H1 (cell line): ENCODE measurements around the gene SLC24A5. TPM values are rescaled to one million over a fixed set of nuclear protein-coding genes. Genes with fewer than 3 reads are reported as not detected.

ENCODE experiments used
- CTCF ChIA-PET: fragments of 300-600 bp; sonication (Branson Sonifier 250); formaldehyde crosslinking; loops from one replicate; lab custom pipeline; 2021; ENCODE audit not compliant: partially characterized antibody; lab: Charles Lee
- POLR2A ChIA-PET: fragments of 300-600 bp; sonication (Branson Sonifier 250); formaldehyde crosslinking; loops from one replicate; lab custom pipeline; 2021; ENCODE audit warnings: inconsistent platforms; ENCODE audit not compliant: partially characterized antibody; lab: Charles Lee
- DNase-seq, 2 experiments: peaks; one replicate each; pipeline versions ENCODE4 v3.0.0 to v3.0.0-alpha.2; 2010 to 2022; ENCODE audit warnings: low spot score in 2 of 2, low read depth in 1 of 2, mixed read lengths in 1 of 2
- FAIRE-seq: peaks from 2 replicates; lab custom pipeline; 2011; peaks lifted over from hg19 to GRCh38; lab: Jason Lieb, UNC
- H2AFZ ChIP-seq: 2 replicates; pipeline ENCODE4 v1.8.1; 2012; ENCODE audit warnings: low read length, inconsistent platforms
- H2AK5ac ChIP-seq: 2 replicates; pipeline ENCODE4 v1.6.1; 2013; ENCODE audit warnings: low read depth, low read length
- H2BK120ac ChIP-seq: replicated peaks from 2 replicates; pipeline ENCODE3; 2013; ENCODE audit warnings: low read depth, low read length, inconsistent platforms
- H2BK12ac ChIP-seq: 2 replicates; pipeline ENCODE4 v1.6.1; 2013; ENCODE audit warnings: low read depth, low read length
- H2BK15ac ChIP-seq: 2 replicates; pipeline ENCODE4 v1.6.1; 2013; ENCODE audit warnings: low read length
- H2BK20ac ChIP-seq: 2 replicates; pipeline ENCODE4 v1.6.1; 2013; ENCODE audit warnings: low read length
- H2BK5ac ChIP-seq: 2 replicates; pipeline ENCODE4 v1.6.1; 2013; ENCODE audit warnings: low read depth, low read length
- H3K14ac ChIP-seq: 2 replicates; pipeline ENCODE4 v1.6.1; 2013; ENCODE audit warnings: inconsistent platforms; ENCODE audit not compliant: insufficient read length
- H3K18ac ChIP-seq: 2 replicates; pipeline ENCODE4 v1.6.1; 2013; ENCODE audit warnings: low read length; ENCODE audit errors: extremely low read depth
- H3K23ac ChIP-seq: 2 replicates; pipeline ENCODE4 v1.6.1; 2013; ENCODE audit warnings: inconsistent platforms; ENCODE audit not compliant: insufficient read length
- H3K23me2 ChIP-seq: 2 replicates; pipeline ENCODE4 v1.6.1; 2013; ENCODE audit warnings: low read depth, low read length
- H3K27ac ChIP-seq: 2 replicates; pipeline ENCODE4 v1.6.1; 2011; ENCODE audit warnings: low read depth, low read length, inconsistent platforms
- H3K27me3 ChIP-seq, 4 experiments: replicated peaks in 1 of 4; 1 replicate in 1 of 4; 2 replicates in 3 of 4; pipeline versions ENCODE4 v1.6.1 to v1.8.1; 2011 to 2013; ENCODE audit warnings: low read length in 3 of 4, mild to moderate bottlenecking in 3 of 4, inconsistent platforms in 2 of 4, mixed read lengths in 2 of 4, moderate library complexity in 1 of 4; ENCODE audit not compliant: control insufficient read depth in 3 of 4, insufficient read depth in 3 of 4; ENCODE audit errors: extremely low read depth in 1 of 4
- H3K36me3 ChIP-seq, 4 experiments: 2 replicates each; pipeline versions ENCODE4 v1.6.1 to v1.8.1; 2011 to 2013; ENCODE audit warnings: mild to moderate bottlenecking in 4 of 4, low read length in 3 of 4, moderate library complexity in 2 of 4, control low read depth in 1 of 4, inconsistent platforms in 1 of 4; ENCODE audit not compliant: insufficient read depth in 4 of 4, control insufficient read depth in 2 of 4
- H3K4ac ChIP-seq: replicated peaks from 2 replicates; pipeline ENCODE3; 2013; ENCODE audit warnings: low read length, low read depth, mixed read lengths, inconsistent platforms; ENCODE audit not compliant: insufficient read length
- H3K4me1 ChIP-seq, 4 experiments: replicated peaks in 1 of 4; 1 replicate in 1 of 4; 2 replicates in 3 of 4; pipeline versions ENCODE4 v1.6.1 to v1.8.1; 2011 to 2013; ENCODE audit warnings: low read length in 3 of 4, inconsistent platforms in 2 of 4, mixed read lengths in 1 of 4; ENCODE audit not compliant: insufficient read depth in 4 of 4, control insufficient read depth in 3 of 4
- H3K4me2 ChIP-seq, 2 experiments: 2 replicates each; pipeline versions ENCODE4 v1.6.1 to v1.8.1; 2011 to 2013; ENCODE audit warnings: low read depth in 2 of 2, low read length in 2 of 2, control low read depth in 1 of 2, inconsistent platforms in 1 of 2, mild to moderate bottlenecking in 1 of 2; ENCODE audit not compliant: insufficient read depth in 1 of 2
- H3K4me3 ChIP-seq, 4 experiments: fragments of 200-600, 300-600 bp in 1 of 4; sonication (generic), shearing (Covaris generic), sonication (Bioruptor Twin) in 1 of 4; 2 replicates each; pipeline versions ENCODE4 v1.5.1 to v1.8.1; 2011 to 2016; ENCODE audit warnings: low read length in 4 of 4, low read depth in 3 of 4, control low read depth in 2 of 4, inconsistent platforms in 2 of 4, mild to moderate bottlenecking in 2 of 4, mixed read lengths in 1 of 4, moderate library complexity in 1 of 4; ENCODE audit not compliant: insufficient read depth in 2 of 4; ENCODE audit errors: extremely low read depth in 1 of 4
- H3K56ac ChIP-seq: replicated peaks from 2 replicates; pipeline ENCODE3; 2013; ENCODE audit warnings: low read depth, mild to moderate bottlenecking, mixed read lengths, low read length, inconsistent platforms; ENCODE audit not compliant: insufficient read length
- H3K79me1 ChIP-seq: 2 replicates; pipeline ENCODE4 v1.6.1; 2013; ENCODE audit warnings: low read depth, low read length, control low read depth
- H3K79me2 ChIP-seq, 2 experiments: 2 replicates each; pipeline versions ENCODE4 v1.6.1 to v1.8.1; 2012 to 2013; ENCODE audit warnings: low read length in 2 of 2, mild to moderate bottlenecking in 2 of 2, inconsistent platforms in 1 of 2; ENCODE audit not compliant: insufficient read depth in 2 of 2, control insufficient read depth in 1 of 2
- H3K9ac ChIP-seq, 4 experiments: replicated peaks in 1 of 4; 1 replicate in 1 of 4; 2 replicates in 3 of 4; pipeline versions ENCODE4 v1.6.1 to v1.8.1; 2011 to 2013; ENCODE audit warnings: low read depth in 3 of 4, low read length in 3 of 4, control low read depth in 2 of 4, mild to moderate bottlenecking in 2 of 4, moderate library complexity in 2 of 4, inconsistent platforms in 1 of 4; ENCODE audit errors: extremely low read depth in 1 of 4
- H3K9me3 ChIP-seq, 2 experiments: 2 replicates each; pipeline versions ENCODE4 v1.6.1 to v1.8.1; 2012 to 2013; ENCODE audit warnings: mild to moderate bottlenecking in 2 of 2, moderate library complexity in 2 of 2, control low read depth in 1 of 2, inconsistent platforms in 1 of 2, low read depth in 1 of 2, low read length in 1 of 2, mixed read lengths in 1 of 2; ENCODE audit not compliant: insufficient read depth in 2 of 2
- H4K20me1 ChIP-seq, 2 experiments: replicated peaks in 1 of 2; 2 replicates each; pipeline versions ENCODE3 to v1.8.1; 2011 to 2013; ENCODE audit warnings: inconsistent platforms in 2 of 2, low read length in 2 of 2, mild to moderate bottlenecking in 1 of 2; ENCODE audit not compliant: insufficient read depth in 2 of 2, control insufficient read depth in 1 of 2
- H4K5ac ChIP-seq: 2 replicates; pipeline ENCODE4 v1.6.1; 2013; ENCODE audit warnings: low read length, low read depth, mixed read lengths, inconsistent platforms; ENCODE audit not compliant: insufficient read length
- H4K8ac ChIP-seq: 2 replicates; pipeline ENCODE4 v1.8.0; 2013; ENCODE audit warnings: mild to moderate bottlenecking, moderate library complexity, low read length, inconsistent platforms; ENCODE audit not compliant: insufficient read depth; ENCODE audit errors: extremely low read depth
- H4K91ac ChIP-seq: replicated peaks from 2 replicates; pipeline ENCODE3; 2013; ENCODE audit warnings: low read length, mixed read lengths, inconsistent platforms; ENCODE audit not compliant: insufficient read length
- BCL11A ChIP-seq, 2 experiments: IDR thresholded peaks; one replicate each; pipeline ENCODE4 v1.6.1; 2011; ENCODE audit warnings: low read depth in 2 of 2, low read length in 2 of 2, mild to moderate bottlenecking in 2 of 2
- BRCA1 ChIP-seq: IDR thresholded peaks from 2 replicates; pipeline ENCODE4 v1.6.1; 2012; ENCODE audit warnings: low read depth, low read length, improper control_type of control experiment
- CBX5 ChIP-seq: fragments of 300-800, 300-1000 bp; sonication (generic); IDR thresholded peaks from 2 replicates; pipeline ENCODE4 v1.7.1; 2016; ENCODE audit warnings: antibody characterized with exemption, low read length, low read depth
- EP300 ChIP-seq, 2 experiments: IDR thresholded peaks; 1 replicate in 1 of 2; 2 replicates in 1 of 2; pipeline ENCODE4 v1.6.1; 2011 to 2012; ENCODE audit warnings: low read depth in 2 of 2, low read length in 2 of 2, mild to moderate bottlenecking in 2 of 2, borderline replicate concordance in 1 of 2, inconsistent platforms in 1 of 2, moderate library complexity in 1 of 2
- KDM1A ChIP-seq: fragments of 200-600, 300-600 bp; sonication (generic); IDR thresholded peaks from 2 replicates; pipeline ENCODE4 v1.7.1; 2016; ENCODE audit warnings: mild to moderate bottlenecking, low read length, borderline replicate concordance
- POLR2A ChIP-seq, 2 experiments: IDR thresholded peaks; 1 replicate in 1 of 2; 2 replicates in 1 of 2; pipeline ENCODE4 v1.6.1; 2011; ENCODE audit warnings: low read depth in 2 of 2, low read length in 2 of 2, mild to moderate bottlenecking in 2 of 2; ENCODE audit errors: control extremely low read depth in 1 of 2
- RNF2 ChIP-seq: fragments of 200-900, 300-1000 bp; sonication (generic); IDR thresholded peaks from 2 replicates; pipeline ENCODE4 v1.7.1; 2016; ENCODE audit warnings: borderline replicate concordance, low read depth, mild to moderate bottlenecking, antibody characterized with exemption, low read length; ENCODE audit not compliant: poor library complexity, severe bottlenecking; ENCODE audit errors: missing control alignments
- SIN3A ChIP-seq, 2 experiments: IDR thresholded peaks in 1 of 2; conservative IDR thresholded peaks in 1 of 2; 2 replicates each; pipeline ENCODE4 v1.6.1; 2011 to 2012; ENCODE audit warnings: low read length in 2 of 2, improper control_type of control experiment in 1 of 2, low read depth in 1 of 2, mild to moderate bottlenecking in 1 of 2
- SP4 ChIP-seq: IDR thresholded peaks from 2 replicates; pipeline ENCODE4 v1.6.1; 2012; ENCODE audit warnings: low read length, inconsistent platforms
- SUZ12 ChIP-seq: fragments of 200-600 bp; sonication (generic); IDR thresholded peaks from 2 replicates; pipeline ENCODE4 v1.6.1; 2012; ENCODE audit warnings: mild to moderate bottlenecking, inconsistent platforms, low read length, moderate library complexity, mixed read lengths
- TEAD4 ChIP-seq: IDR thresholded peaks from 2 replicates; pipeline ENCODE4 v1.6.1; 2012; ENCODE audit warnings: low read depth, low read length, inconsistent platforms, mixed read lengths
- WGBS, 2 experiments: shearing (Covaris generic) in 1 of 2; methylation state at CpG; one replicate each; pipeline versions ENCODE4 v1.1.6 to v1.1.7; 2013 to 2015; ENCODE audit warnings: low lambda C conversion rate in 2 of 2, mixed read lengths in 2 of 2, inconsistent platforms in 1 of 2, low coverage in 1 of 2, missing lambda C conversion rate in 1 of 2; ENCODE audit not compliant: insufficient replicate concordance in 2 of 2, insufficient coverage in 1 of 2, insufficient read length in 1 of 2; ENCODE audit errors: extremely low coverage in 1 of 2, missing lambda C conversion rate in 1 of 2; 5-methylcytosine and 5-hydroxymethylcytosine counted together
- polyA plus RNA-seq, 7 experiments: library from polyadenylated mRNA; depleted of rRNA in 3 of 7; stranded (reverse) in 5 of 7; unstranded in 2 of 7; fragments of >200 nt in 5 of 7; fragments of 200-250 nt in 2 of 7; gene quantifications; 1 replicate in 5 of 7; 2 replicates in 1 of 7; 4 replicates in 1 of 7; pipeline versions ENCODE4 v1.2.1 to v1.2.3, GENCODE V29; 2011 to 2013; ENCODE audit warnings: missing spikeins in 2 of 7, mixed read lengths in 2 of 7
- total RNA-seq: library from RNA; stranded (reverse); fragmentation: NEBNext Ultra II Directional; extraction: Animal tissue kit (Norgen Biotek cat#: 25700); gene quantifications from 2 replicates; pipeline ENCODE4 v1.2.1, GENCODE V29; 2021

Gene SLC24A5
- total and polyA plus RNA-seq, 2 of the 8 experiments (the other 6 are each of a cell fraction or from before 2014, with no cell fraction given): not detected

DNA sequence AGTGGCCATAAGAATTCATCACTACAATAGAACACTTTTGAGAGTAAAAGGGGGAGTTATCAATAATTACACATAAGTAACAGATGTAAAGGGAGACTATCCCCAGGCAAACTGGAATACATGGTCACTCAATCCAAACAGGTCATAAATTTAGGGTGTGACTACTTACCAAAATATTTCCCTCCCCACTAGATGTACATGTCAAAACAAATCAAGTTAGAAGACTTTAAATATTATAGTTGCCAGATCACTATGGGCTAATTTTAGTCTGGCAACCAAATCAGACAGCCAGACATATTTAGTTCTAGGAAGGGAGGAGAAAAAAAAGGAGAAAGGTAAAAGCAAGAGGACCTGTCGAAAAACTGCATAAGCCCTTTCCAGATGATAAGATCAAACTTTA, 23.1 kb downstream of the SLC24A5 start:
- no peak overlapping the region for H3K9ac ChIP-seq
- no peaks in the 10 kb centered on the region for H3K27me3 ChIP-seq
- FAIRE-seq: no peak
- H3K4me2 ChIP-seq: no peak overlapping the region
- no peaks in the 10 kb centered on the region for H3K9me3 ChIP-seq
- DNase-seq: no peak
- H2BK12ac ChIP-seq: no peak overlapping the region
- H3K23me2 ChIP-seq: no peaks in the 10 kb centered on the region
- no peak overlapping the region for H2AFZ ChIP-seq
- H2BK5ac ChIP-seq: no peak overlapping the region
- H3K4me1 ChIP-seq: no peaks in the 10 kb centered on the region
- no peak overlapping the region for H4K5ac ChIP-seq
- no peak overlapping the region for H3K18ac ChIP-seq
- H3K27ac ChIP-seq: no peak overlapping the region
- no peaks in the 10 kb centered on the region for H4K20me1 ChIP-seq
- no peak overlapping the region for H3K14ac ChIP-seq
- H3K23ac ChIP-seq: no peak overlapping the region
- H4K91ac ChIP-seq: no peak overlapping the region
- H2BK15ac ChIP-seq: no peak overlapping the region
- H2AK5ac ChIP-seq: no peak overlapping the region
- H2BK20ac ChIP-seq: no peak overlapping the region
- TF ChIP-seq RNF2 (no peak), SP4 (no peak), BRCA1 (no peak), EP300 (IDR thresholded peaks at IDR 0.05; ENCODE audit: borderline replicate concordance in 1 of 2, low read depth in 2 of 2, low read length in 2 of 2) (no peak), SUZ12 (no peak), TEAD4 (no peak), CBX5 (no peak), KDM1A (no peak), SIN3A (conservative IDR thresholded peaks at IDR 0.05 in 1 of 2, IDR thresholded peaks at IDR 0.05 in 1 of 2; ENCODE audit: low read depth in 1 of 2, low read length in 2 of 2) (no peak), POLR2A (IDR thresholded peaks at IDR 0.05; ENCODE audit: control extremely low read depth in 1 of 2, low read depth in 2 of 2, low read length in 2 of 2) (no peak), BCL11A (IDR thresholded peaks at IDR 0.05; ENCODE audit: low read depth in 2 of 2, low read length in 2 of 2) (no peak)
- no peaks in the 10 kb centered on the region for H3K79me2 ChIP-seq
- H3K4me3 ChIP-seq: no peak overlapping the region
- CTCF ChIA-PET: no interaction called here
- H3K4ac ChIP-seq: no peak overlapping the region
- no peak overlapping the region for H4K8ac ChIP-seq
- peaks cover 0 to 50% (median 17%) of the 10 kb centered on the region in 4 experiments; a peak in 5 of 8 replicates for H3K36me3 ChIP-seq
- POLR2A ChIA-PET: no interaction called here
- no peak overlapping the region for H2BK120ac ChIP-seq
- WGBS, 2 experiments: 95% methylated on average over 1 of the region's 1 CpG; no CpG with 5 or more reads in 1 of the 2 experiments
- no peak overlapping the region for H3K56ac ChIP-seq
- H3K79me1 ChIP-seq: no peaks in the 10 kb centered on the region
